Rectal smooth muscle tissue (tissue), 1 donor: Measurements from ENCODE around the gene FXYD3.

Source experiments
- H3K27ac ChIP-seq: one replicate; pipeline ENCODE4 v1.7.0; 2013; ENCODE audit warnings: low read depth, low read length, inconsistent platforms
- H3K27me3 ChIP-seq: one replicate; pipeline ENCODE4 v1.7.0; 2013; ENCODE audit warnings: low read length; ENCODE audit not compliant: control insufficient read depth, insufficient read depth
- H3K36me3 ChIP-seq: one replicate; pipeline ENCODE4 v1.7.0; 2013; ENCODE audit warnings: low read length; ENCODE audit not compliant: control insufficient read depth, insufficient read depth
- H3K4me1 ChIP-seq: one replicate; pipeline ENCODE4 v1.7.0; 2013; ENCODE audit warnings: low read length; ENCODE audit not compliant: control insufficient read depth, insufficient read depth
- H3K4me3 ChIP-seq: one replicate; pipeline ENCODE4 v1.7.0; 2013; ENCODE audit warnings: low read length
- H3K9ac ChIP-seq: one replicate; pipeline ENCODE4 v1.7.0; 2013; ENCODE audit warnings: low read length

Gene FXYD3

GRCh38 chr19:35157431-35157830 lies 41.8 kb downstream of the FXYD3 start:
- Histone ChIP-seq H3K9ac (no peak overlapping the region), H3K27ac (no peak overlapping the region), H3K4me1 (no peaks in the 10 kb centered on the region), H3K4me3 (no peak overlapping the region), H3K27me3 (peaks cover 12% of the 10 kb centered on the region), H3K36me3 (peaks cover 2% of the 10 kb centered on the region)

GRCh38 chr19:35159606-35160005 lies 44.0 kb downstream of the FXYD3 start:
- no peak overlapping the region for H3K4me3 ChIP-seq
- no peak overlapping the region for H3K9ac ChIP-seq
- peaks cover 14% of the 10 kb centered on the region for H3K36me3 ChIP-seq
- H3K27ac ChIP-seq, result no peak overlapping the region
- H3K27me3 ChIP-seq, result peaks cover 6% of the 10 kb centered on the region
- H3K4me1 ChIP-seq, result no peaks in the 10 kb centered on the region

- Histone ChIP-seq H3K4me3 (no peak overlapping the region), H3K4me1 (no peaks in the 10 kb centered on the region), H3K36me3 (peaks cover 15% of the 10 kb centered on the region), H3K9ac (no peak overlapping the region), H3K27me3 (no peaks in the 10 kb centered on the region), H3K27ac (no peak overlapping the region)
Measured at GRCh38 chr19:35160629-35161433, 45.2 kb downstream of the FXYD3 start.

GRCh38 chr19:35161434-35161743 lies 45.8 kb downstream of the FXYD3 start:
- peaks cover 19% of the 10 kb centered on the region for H3K36me3 ChIP-seq
- no peak overlapping the region for H3K27ac ChIP-seq
- no peak overlapping the region for H3K4me3 ChIP-seq

GRCh38 chr19:35162471-35163326 lies 47.1 kb downstream of the FXYD3 start:
- Histone ChIP-seq H3K27ac (no peak overlapping the region), H3K36me3 (peaks cover 19% of the 10 kb centered on the region)

More at GRCh38 chr19:35161434-35161743, 45.8 kb downstream of the FXYD3 start:
- Histone ChIP-seq H3K4me1 (no peaks in the 10 kb centered on the region), H3K9ac (no peak overlapping the region), H3K27me3 (no peaks in the 10 kb centered on the region)

GRCh38 chr19:35164418-35164817 lies 48.8 kb downstream of the FXYD3 start:
- Histone ChIP-seq H3K9ac (no peak overlapping the region), H3K27me3 (no peaks in the 10 kb centered on the region), H3K4me3 (no peak overlapping the region), H3K27ac (no peak overlapping the region), H3K4me1 (no peaks in the 10 kb centered on the region), H3K36me3 (peaks cover 17% of the 10 kb centered on the region)

More at GRCh38 chr19:35162471-35163326, 47.1 kb downstream of the FXYD3 start:
- Histone ChIP-seq H3K4me1 (no peaks in the 10 kb centered on the region), H3K27me3 (no peaks in the 10 kb centered on the region), H3K4me3 (no peak overlapping the region), H3K9ac (no peak overlapping the region)

- Histone ChIP-seq H3K27ac (no peak overlapping the region), H3K9ac (no peak overlapping the region), H3K27me3 (no peaks in the 10 kb centered on the region), H3K36me3 (peaks cover 17% of the 10 kb centered on the region), H3K4me1 (no peaks in the 10 kb centered on the region), H3K4me3 (no peak overlapping the region)
Measured at GRCh38 chr19:35165200-35166058, 49.8 kb downstream of the FXYD3 start.

GRCh38 chr19:35166100-35167063 lies 50.8 kb downstream of the FXYD3 start:
- H3K4me1 ChIP-seq, result no peaks in the 10 kb centered on the region
- peaks cover 17% of the 10 kb centered on the region for H3K36me3 ChIP-seq

GRCh38 chr19:35167251-35168119 lies 51.9 kb downstream of the FXYD3 start:
- Histone ChIP-seq H3K4me1 (no peaks in the 10 kb centered on the region), H3K27ac (no peak overlapping the region), H3K9ac (no peak overlapping the region), H3K4me3 (no peak overlapping the region), H3K36me3 (peaks cover 16% of the 10 kb centered on the region), H3K27me3 (no peaks in the 10 kb centered on the region)

More at GRCh38 chr19:35166100-35167063, 50.8 kb downstream of the FXYD3 start:
- Histone ChIP-seq H3K27me3 (no peaks in the 10 kb centered on the region), H3K9ac (no peak overlapping the region), H3K27ac (no peak overlapping the region), H3K4me3 (no peak overlapping the region)

GRCh38 chr19:35168196-35168595 lies 52.6 kb downstream of the FXYD3 start:
- Histone ChIP-seq H3K4me3 (no peak overlapping the region), H3K27ac (no peak overlapping the region), H3K4me1 (no peaks in the 10 kb centered on the region), H3K36me3 (peaks cover 10% of the 10 kb centered on the region), H3K27me3 (no peaks in the 10 kb centered on the region), H3K9ac (no peak overlapping the region)
